ENCODE measurements around the gene EGLN1. TPM values are rescaled to one million over a fixed set of nuclear protein-coding genes. Genes with fewer than 3 reads are reported as not detected.

Gene EGLN1
- total and polyA plus RNA-seq, 10 of the 15 experiments (the other 5 are each of a cell fraction or from before 2014, with no cell fraction given): 2.4 to 46.6 (median 8.7) TPM

DNA sequence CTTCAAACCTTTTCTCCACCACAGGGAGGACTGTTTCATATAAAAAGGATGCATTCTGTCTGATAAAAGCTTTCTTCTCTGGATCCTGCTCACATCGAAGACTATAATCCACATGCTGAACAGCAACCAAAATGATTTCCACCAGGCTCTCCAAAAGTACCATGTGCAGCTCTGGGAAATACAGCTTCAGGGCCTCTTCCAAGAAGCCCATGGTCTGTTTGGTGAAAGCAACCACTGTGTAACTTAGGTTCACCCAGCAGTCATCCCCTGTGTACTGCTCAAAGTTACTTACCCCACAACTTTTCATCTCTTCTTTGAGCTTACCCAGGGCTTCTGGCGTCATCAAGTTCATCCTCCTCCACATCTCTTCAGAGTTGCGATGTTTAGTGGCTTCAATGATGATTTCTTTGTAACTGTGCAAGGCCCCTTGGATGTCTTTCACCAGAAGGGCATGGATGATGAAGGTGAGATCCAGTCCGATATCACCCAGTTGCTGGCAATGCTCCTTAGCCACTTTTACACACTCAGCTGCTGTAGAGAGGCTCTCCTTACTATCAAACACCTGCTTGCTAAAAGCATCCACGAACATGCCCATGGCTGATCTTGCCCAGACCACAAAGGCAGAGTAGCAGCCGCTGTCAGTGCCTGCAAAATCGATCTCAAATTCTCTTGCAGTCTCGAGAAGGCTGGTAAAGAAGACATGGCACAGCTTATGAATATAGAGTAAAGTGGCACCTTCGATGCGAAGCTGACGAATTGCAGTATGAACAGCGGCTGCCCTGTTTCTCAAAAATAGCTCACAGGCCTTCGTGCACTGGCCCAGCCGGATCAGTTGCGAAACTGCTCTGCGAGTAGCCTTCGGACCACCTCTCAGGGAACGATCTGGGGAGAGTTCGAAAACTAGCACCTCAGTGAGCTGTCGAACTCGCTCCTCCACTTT, 86.2 kb downstream of the EGLN1 start:
- intact Hi-C loops (cut with micrococcal nuclease; ENCODE audit: unreplicated experiment): loop anchor here (5.0 kb wide), 1 partner anchor 94 kb away; the partner anchor contains the start of gene GNPAT
- ChIA-PET CTCF (interaction anchor here (0.6 to 4.1 kb wide), 8 partner anchors 14 to 1144 kb away, joined by 3 to 28 read pairs (median 4); no protein-coding TSS in a partner anchor), SMC1A (ENCODE audit: uncharacterized antibody, unreplicated experiment) (interaction anchor here (0.8 to 3.1 kb wide), 5 partner anchors 12 to 122 kb away, joined by 4 to 10 read pairs (median 5); no protein-coding TSS in a partner anchor), RAD21 (ENCODE audit: unreplicated experiment) (interaction anchor here (1.5 kb wide), 1 partner anchor 10 kb away, joined by 4 read pairs; no protein-coding TSS in a partner anchor), POLR2A (interaction anchor here (1.5 kb wide), 1 partner anchor 85 kb away, joined by 3 read pairs; no protein-coding TSS in a partner anchor)
- H3K79me2 ChIP-seq (ENCODE audit: control insufficient read depth, insufficient read depth, low read length): peaks cover 67% of the 10 kb centered on the region
- no peak overlapping the region for H3K27ac ChIP-seq (ENCODE audit: control insufficient read depth, insufficient read depth)
- H3K4me2 ChIP-seq (ENCODE audit: control insufficient read depth, insufficient read depth): peak overlapping the region; percentile 93
- no TSS peak for BruUV-seq (replicated peaks)
- no peak overlapping the region for H2AFZ ChIP-seq (ENCODE audit: control insufficient read depth, low read depth, low read length)
- DNase-seq (ENCODE audit: low read depth, low spot score) (no peak), ATAC-seq (no peak), FAIRE-seq (no peak)
- H3K36me3 ChIP-seq (ENCODE audit: control insufficient read depth in 2 of 2, insufficient read depth in 2 of 2, low read length in 1 of 2): no peaks in the 10 kb centered on the region
- no peaks in the 10 kb centered on the region; the same call in 1 of the 2 replicates for H4K20me1 ChIP-seq (ENCODE audit: control insufficient read depth, insufficient read depth)
- WGBS (ENCODE audit: insufficient coverage, insufficient replicate concordance, low lambda C conversion rate, missing lambda C conversion rate): 88% methylated on average over 21 of the region's 21 CpGs
- H3K9me3 ChIP-seq (replicated peaks; ENCODE audit: control insufficient read depth, insufficient read depth, low read length): no peaks in the 10 kb centered on the region
- in situ Hi-C loops (cut with MboI): no loop called here
- TF ChIP-seq, protein P1, sequence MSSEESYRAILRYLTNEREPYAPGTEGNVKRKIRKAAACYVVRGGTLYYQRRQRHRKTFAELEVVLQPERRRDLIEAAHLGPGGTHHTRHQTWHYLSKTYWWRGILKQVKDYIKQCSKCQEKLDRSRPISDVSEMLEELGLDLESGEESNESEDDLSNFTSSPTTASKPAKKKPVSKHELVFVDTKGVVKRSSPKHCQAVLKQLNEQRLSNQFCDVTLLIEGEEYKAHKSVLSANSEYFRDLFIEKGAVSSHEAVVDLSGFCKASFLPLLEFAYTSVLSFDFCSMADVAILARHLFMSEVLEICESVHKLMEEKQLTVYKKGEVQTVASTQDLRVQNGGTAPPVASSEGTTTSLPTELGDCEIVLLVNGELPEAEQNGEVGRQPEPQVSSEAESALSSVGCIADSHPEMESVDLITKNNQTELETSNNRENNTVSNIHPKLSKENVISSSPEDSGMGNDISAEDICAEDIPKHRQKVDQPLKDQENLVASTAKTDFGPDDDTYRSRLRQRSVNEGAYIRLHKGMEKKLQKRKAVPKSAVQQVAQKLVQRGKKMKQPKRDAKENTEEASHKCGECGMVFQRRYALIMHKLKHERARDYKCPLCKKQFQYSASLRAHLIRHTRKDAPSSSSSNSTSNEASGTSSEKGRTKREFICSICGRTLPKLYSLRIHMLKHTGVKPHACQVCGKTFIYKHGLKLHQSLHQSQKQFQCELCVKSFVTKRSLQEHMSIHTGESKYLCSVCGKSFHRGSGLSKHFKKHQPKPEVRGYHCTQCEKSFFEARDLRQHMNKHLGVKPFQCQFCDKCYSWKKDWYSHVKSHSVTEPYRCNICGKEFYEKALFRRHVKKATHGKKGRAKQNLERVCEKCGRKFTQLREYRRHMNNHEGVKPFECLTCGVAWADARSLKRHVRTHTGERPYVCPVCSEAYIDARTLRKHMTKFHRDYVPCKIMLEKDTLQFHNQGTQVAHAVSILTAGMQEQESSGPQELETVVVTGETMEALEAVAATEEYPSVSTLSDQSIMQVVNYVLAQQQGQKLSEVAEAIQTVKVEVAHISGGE (CRISPR knock-in tag; IDR thresholded peaks at IDR 0.05): no peak
- TF ChIP-seq, protein P2, sequence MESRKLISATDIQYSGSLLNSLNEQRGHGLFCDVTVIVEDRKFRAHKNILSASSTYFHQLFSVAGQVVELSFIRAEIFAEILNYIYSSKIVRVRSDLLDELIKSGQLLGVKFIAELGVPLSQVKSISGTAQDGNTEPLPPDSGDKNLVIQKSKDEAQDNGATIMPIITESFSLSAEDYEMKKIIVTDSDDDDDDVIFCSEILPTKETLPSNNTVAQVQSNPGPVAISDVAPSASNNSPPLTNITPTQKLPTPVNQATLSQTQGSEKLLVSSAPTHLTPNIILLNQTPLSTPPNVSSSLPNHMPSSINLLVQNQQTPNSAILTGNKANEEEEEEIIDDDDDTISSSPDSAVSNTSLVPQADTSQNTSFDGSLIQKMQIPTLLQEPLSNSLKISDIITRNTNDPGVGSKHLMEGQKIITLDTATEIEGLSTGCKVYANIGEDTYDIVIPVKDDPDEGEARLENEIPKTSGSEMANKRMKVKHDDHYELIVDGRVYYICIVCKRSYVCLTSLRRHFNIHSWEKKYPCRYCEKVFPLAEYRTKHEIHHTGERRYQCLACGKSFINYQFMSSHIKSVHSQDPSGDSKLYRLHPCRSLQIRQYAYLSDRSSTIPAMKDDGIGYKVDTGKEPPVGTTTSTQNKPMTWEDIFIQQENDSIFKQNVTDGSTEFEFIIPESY (IDR thresholded peaks at IDR 0.05): no peak
- no peak for TF ChIP-seq ASH2L (IDR thresholded peaks at IDR 0.05; ENCODE audit: borderline replicate concordance, low read depth)
- TF ChIP-seq, protein P3, sequence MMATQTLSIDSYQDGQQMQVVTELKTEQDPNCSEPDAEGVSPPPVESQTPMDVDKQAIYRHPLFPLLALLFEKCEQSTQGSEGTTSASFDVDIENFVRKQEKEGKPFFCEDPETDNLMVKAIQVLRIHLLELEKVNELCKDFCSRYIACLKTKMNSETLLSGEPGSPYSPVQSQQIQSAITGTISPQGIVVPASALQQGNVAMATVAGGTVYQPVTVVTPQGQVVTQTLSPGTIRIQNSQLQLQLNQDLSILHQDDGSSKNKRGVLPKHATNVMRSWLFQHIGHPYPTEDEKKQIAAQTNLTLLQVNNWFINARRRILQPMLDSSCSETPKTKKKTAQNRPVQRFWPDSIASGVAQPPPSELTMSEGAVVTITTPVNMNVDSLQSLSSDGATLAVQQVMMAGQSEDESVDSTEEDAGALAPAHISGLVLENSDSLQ (IDR thresholded peaks at IDR 0.05): no peak
- TF ChIP-seq ZZZ3 (IDR thresholded peaks at IDR 0.05; ENCODE audit: control insufficient read depth, insufficient read length, low read depth): no peak
- TF ChIP-seq, protein P4, sequence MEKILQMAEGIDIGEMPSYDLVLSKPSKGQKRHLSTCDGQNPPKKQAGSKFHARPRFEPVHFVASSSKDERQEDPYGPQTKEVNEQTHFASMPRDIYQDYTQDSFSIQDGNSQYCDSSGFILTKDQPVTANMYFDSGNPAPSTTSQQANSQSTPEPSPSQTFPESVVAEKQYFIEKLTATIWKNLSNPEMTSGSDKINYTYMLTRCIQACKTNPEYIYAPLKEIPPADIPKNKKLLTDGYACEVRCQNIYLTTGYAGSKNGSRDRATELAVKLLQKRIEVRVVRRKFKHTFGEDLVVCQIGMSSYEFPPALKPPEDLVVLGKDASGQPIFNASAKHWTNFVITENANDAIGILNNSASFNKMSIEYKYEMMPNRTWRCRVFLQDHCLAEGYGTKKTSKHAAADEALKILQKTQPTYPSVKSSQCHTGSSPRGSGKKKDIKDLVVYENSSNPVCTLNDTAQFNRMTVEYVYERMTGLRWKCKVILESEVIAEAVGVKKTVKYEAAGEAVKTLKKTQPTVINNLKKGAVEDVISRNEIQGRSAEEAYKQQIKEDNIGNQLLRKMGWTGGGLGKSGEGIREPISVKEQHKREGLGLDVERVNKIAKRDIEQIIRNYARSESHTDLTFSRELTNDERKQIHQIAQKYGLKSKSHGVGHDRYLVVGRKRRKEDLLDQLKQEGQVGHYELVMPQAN (conservative IDR thresholded peaks at IDR 0.05): no peak
- TF ChIP-seq NR2C2 (IDR thresholded peaks at IDR 0.05; ENCODE audit: borderline replicate concordance, control insufficient read depth, insufficient read length, low read depth): no peak
- no peak for TF ChIP-seq YY1 (IDR thresholded peaks at IDR 0.05; ENCODE audit: low read depth, low read length)
- peak overlapping the region; percentile 52; the same call in 1 of the 2 replicates for H3K9ac ChIP-seq (ENCODE audit: control insufficient read depth, insufficient read depth, low read length)
- peaks cover 8% of the 10 kb centered on the region for H3K4me1 ChIP-seq (ENCODE audit: control insufficient read depth, insufficient read depth, low read length)
- peak overlapping the region; percentile 91 for H3K4me3 ChIP-seq
- no peaks in the 10 kb centered on the region for H3K27me3 ChIP-seq (replicated peaks in 1 of 2; ENCODE audit: control insufficient read depth in 2 of 2, insufficient read depth in 2 of 2, low read length in 1 of 2)

Data from GM12878 (cell line).